Natural killer cell (primary cell): ENCODE data around the gene SCN5A. TPM values are rescaled to one million over a fixed set of nuclear protein-coding genes. Genes with fewer than 3 reads are reported as not detected.

Experiments used
- ATAC-seq, 3 donors: fragments of 150-1000 bp in 2 of 3; fragments of 200-7000 bp in 1 of 3; cut with Tn5 transposase; 1 replicate in 1 of 3; 2 replicates in 2 of 3; pipeline ENCODE4 v1.10.0; 2021; ENCODE audit warnings: mild to moderate bottlenecking in 2 of 3, moderate library complexity in 2 of 3
- DNase-seq, 2 donors: peaks; one replicate each; pipeline versions ENCODE4 v3.0.0 to v3.0.0-alpha.2; 2013 to 2021; ENCODE audit warnings: mixed read lengths in 1 of 2
- H3K27ac ChIP-seq: one replicate; pipeline ENCODE4 v1.5.1; 2013; ENCODE audit warnings: mild to moderate bottlenecking, low read length
- H3K27me3 ChIP-seq: one replicate; pipeline ENCODE4 v1.6.1; 2013; ENCODE audit warnings: low read length; ENCODE audit not compliant: control insufficient read depth, insufficient read depth
- H3K36me3 ChIP-seq: one replicate; pipeline ENCODE4 v1.6.1; 2013; ENCODE audit warnings: low read length; ENCODE audit not compliant: control insufficient read depth, insufficient read depth
- H3K4me1 ChIP-seq: one replicate; pipeline ENCODE4 v1.6.1; 2013; ENCODE audit warnings: low read length; ENCODE audit not compliant: control insufficient read depth, insufficient read depth
- H3K4me3 ChIP-seq: one replicate; pipeline ENCODE4 v1.5.1; 2013; ENCODE audit warnings: low read length
- H3K9me3 ChIP-seq: one replicate; pipeline ENCODE4 v1.6.1; 2013; ENCODE audit warnings: low read length; ENCODE audit not compliant: control insufficient read depth, insufficient read depth
- H3K27ac Mint-ChIP-seq, 2 donors: one replicate each; pipeline ENCODE4 v1.8.0; 2022; ENCODE audit warnings: mild to moderate bottlenecking in 2 of 2, mixed read lengths in 2 of 2, moderate library complexity in 1 of 2
- H3K27me3 Mint-ChIP-seq, 2 donors: one replicate each; pipeline ENCODE4 v1.8.0; 2022; ENCODE audit warnings: low read depth in 2 of 2, mixed read lengths in 2 of 2
- H3K36me3 Mint-ChIP-seq: one replicate; pipeline ENCODE4 v1.8.0; 2022; ENCODE audit warnings: mixed read lengths
- H3K4me1 Mint-ChIP-seq, 2 donors: one replicate each; pipeline ENCODE4 v1.8.0; 2022; ENCODE audit warnings: mixed read lengths in 2 of 2
- H3K4me3 Mint-ChIP-seq: one replicate; pipeline ENCODE4 v1.8.0; 2022; ENCODE audit warnings: mild to moderate bottlenecking, moderate library complexity, mixed read lengths
- H3K9me3 Mint-ChIP-seq, 2 donors: one replicate each; pipeline ENCODE4 v1.8.0; 2022; ENCODE audit warnings: mixed read lengths in 2 of 2
- WGBS: methylation state at CpG from one replicate; pipeline ENCODE4 v1.1.7; 2013; ENCODE audit warnings: missing lambda C conversion rate; ENCODE audit not compliant: insufficient coverage; 5-methylcytosine and 5-hydroxymethylcytosine counted together
- intact Hi-C: fragments of 100-400 bp; cut with micrococcal nuclease; formaldehyde crosslinking; loops from one replicate; pipeline ENCODE4 v1.14.2; 2022
- total RNA-seq, 4 donors: library from RNA; stranded (reverse); fragments of 120-200 nt in 1 of 4; gene quantifications; one replicate each; pipeline versions ENCODE4 v1.2.3 to v1.2.4, GENCODE V29; 2013 to 2022
- TF ChIP-seq, protein P1 (sequence below): fragments of 200-600 bp; IDR thresholded peaks from one replicate; pipeline ENCODE4 v1.8.0; 2022; ENCODE audit warnings: antibody characterized with exemption

SCN5A gene
- total RNA-seq, 3 donors from 2014 or later (not counting 1 experiment from before 2014, with no cell fraction given): 0.50 TPM; not detected in 2

DNA sequence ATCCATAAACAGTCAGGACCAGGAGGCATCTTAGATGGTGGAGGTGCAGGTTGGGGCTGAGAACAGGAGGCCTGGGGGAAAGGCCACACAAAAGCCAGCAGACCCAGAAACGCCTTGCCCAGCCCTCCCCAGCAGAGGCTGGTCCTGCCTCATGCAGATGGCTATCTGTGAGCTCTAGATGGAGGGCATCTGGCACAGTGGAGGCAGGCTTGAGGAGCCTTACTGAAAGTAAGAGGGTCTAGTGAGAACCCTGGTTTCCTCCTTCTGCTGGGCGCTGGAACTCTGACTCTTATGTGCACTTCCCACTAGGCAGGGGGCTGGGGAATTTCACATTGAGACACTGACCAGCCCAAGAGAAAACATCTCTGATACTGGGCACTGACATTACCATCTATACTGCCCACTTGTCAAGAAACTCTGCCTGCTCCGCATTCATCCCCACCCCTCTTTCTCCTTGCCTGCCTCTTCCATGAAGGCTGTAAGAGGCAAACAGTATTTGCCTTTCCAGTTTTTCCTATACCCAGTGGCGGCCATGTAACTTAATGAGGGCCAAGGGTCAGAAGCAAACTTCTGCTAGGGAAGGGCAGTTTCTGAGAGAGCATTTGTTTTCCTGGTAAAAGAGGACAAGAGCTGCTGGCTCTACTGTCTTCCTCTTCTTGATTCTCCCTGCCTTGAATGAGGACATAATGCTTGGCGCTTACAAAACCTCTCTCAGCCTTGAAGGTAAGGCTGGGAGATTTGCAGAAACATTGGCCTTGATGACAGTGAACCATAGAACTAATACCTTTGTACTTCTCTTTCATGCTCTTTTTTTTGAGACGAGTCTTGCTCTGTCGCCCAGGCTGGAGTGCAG is 4.4 kb upstream of the SCN5A start:
- no peak overlapping the region for H3K27ac ChIP-seq
- ATAC-seq (no peak), DNase-seq (no peak)
- WGBS: 85% methylated on average over 7 of the region's 7 CpGs
- Mint-ChIP-seq H3K27ac (no peak overlapping the region), H3K36me3 (no peaks in the 10 kb centered on the region), H3K4me1 (peaks cover 0 to 4% of the 10 kb centered on the region in 2 donors), H3K27me3 (peaks cover 24 to 29% of the 10 kb centered on the region in 2 donors), H3K9me3 (no peaks in the 10 kb centered on the region), H3K4me3 (no peak overlapping the region)
- TF ChIP-seq, protein P1, sequence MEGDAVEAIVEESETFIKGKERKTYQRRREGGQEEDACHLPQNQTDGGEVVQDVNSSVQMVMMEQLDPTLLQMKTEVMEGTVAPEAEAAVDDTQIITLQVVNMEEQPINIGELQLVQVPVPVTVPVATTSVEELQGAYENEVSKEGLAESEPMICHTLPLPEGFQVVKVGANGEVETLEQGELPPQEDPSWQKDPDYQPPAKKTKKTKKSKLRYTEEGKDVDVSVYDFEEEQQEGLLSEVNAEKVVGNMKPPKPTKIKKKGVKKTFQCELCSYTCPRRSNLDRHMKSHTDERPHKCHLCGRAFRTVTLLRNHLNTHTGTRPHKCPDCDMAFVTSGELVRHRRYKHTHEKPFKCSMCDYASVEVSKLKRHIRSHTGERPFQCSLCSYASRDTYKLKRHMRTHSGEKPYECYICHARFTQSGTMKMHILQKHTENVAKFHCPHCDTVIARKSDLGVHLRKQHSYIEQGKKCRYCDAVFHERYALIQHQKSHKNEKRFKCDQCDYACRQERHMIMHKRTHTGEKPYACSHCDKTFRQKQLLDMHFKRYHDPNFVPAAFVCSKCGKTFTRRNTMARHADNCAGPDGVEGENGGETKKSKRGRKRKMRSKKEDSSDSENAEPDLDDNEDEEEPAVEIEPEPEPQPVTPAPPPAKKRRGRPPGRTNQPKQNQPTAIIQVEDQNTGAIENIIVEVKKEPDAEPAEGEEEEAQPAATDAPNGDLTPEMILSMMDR: no peak
- H3K4me3 ChIP-seq: no peak overlapping the region
- H3K4me1 ChIP-seq: peaks cover 14% of the 10 kb centered on the region
- H3K36me3 ChIP-seq: no peaks in the 10 kb centered on the region
- intact Hi-C loops: loop anchor here (10.0 kb wide), 1 partner anchor 159 kb away; the partner anchor contains the start of gene EXOG
- peaks cover 3% of the 10 kb centered on the region for H3K27me3 ChIP-seq
- no peaks in the 10 kb centered on the region for H3K9me3 ChIP-seq

DNA sequence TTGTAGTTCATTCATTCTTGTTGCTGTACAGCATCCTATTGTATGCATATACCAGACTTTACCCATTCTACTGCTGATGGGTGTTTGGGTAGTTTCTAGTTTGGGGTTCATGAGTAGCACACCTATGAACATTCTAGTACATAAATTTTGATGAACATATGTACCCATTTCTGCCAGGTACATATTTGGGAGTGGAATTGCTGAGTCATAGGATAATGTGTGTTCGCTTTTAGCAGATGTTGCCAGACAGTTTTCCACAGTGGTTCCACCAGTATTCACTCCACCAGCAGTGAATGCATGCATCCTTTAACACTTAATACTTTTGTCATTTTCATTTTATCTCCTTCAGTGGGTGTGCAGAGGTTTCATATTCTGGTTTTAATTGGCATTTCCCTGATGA is 3.4 kb upstream of the SCN5A start:
- DNase-seq (no peak), ATAC-seq (no peak)
- Histone ChIP-seq H3K4me3 (no peak overlapping the region), H3K27me3 (peaks cover 10% of the 10 kb centered on the region), H3K9me3 (no peaks in the 10 kb centered on the region), H3K27ac (no peak overlapping the region), H3K36me3 (no peaks in the 10 kb centered on the region), H3K4me1 (peaks cover 20% of the 10 kb centered on the region)
- Mint-ChIP-seq H3K4me3 (no peak overlapping the region), H3K27me3 (peaks cover 27 to 29% of the 10 kb centered on the region in 2 donors), H3K36me3 (no peaks in the 10 kb centered on the region), H3K4me1 (peaks cover 0 to 9% of the 10 kb centered on the region in 2 donors), H3K9me3 (no peaks in the 10 kb centered on the region), H3K27ac (no peak overlapping the region)
- intact Hi-C loops: loop anchor here (10.0 kb wide), 1 partner anchor 158 kb away; the partner anchor contains the start of gene EXOG
- TF ChIP-seq, protein P1: no peak
- no CpG with 5 or more reads among the region's 1 CpG for WGBS

DNA sequence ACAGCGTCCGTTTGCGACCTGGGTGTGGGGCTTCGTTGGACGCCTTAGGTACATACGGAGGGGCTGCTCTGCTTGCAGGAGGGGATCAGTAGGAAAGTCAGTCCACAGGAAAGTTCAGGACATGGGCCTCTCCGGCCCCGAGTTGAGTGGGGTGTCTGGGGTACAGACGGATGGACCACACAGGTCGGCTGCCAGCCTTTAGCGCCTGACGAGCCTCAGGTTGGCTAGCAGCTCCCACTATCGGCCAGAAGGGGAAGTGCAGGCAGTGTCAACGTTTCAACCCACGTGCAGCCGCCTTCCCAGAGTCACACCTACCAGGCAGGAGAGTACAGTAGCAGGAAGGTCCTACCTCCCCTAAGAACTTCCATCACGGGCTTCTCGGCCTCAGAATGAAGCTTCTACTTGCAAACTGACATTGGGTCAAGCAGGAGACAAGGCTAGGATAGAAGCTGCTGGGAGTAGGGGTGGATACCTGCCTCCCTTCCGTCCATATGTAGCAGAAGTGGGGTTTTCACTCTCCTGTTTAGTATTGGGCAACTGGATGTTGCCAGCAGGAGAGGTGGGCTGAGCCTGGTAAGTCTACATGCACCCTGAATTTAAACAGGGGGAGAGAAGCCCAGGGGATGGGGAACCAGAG is 1.8 kb upstream of the SCN5A start:
- peaks cover 17 to 24% of the 10 kb centered on the region in 2 donors for H3K27me3 Mint-ChIP-seq
- 16% methylated on average over 17 of the region's 19 CpGs for WGBS
- no peak overlapping the region for H3K27ac ChIP-seq
- peaks cover 0 to 9% of the 10 kb centered on the region in 2 donors for H3K4me1 Mint-ChIP-seq
- intact Hi-C loops: loop anchor here (1.0 to 10.0 kb wide), 2 partner anchors 130 to 156 kb away; partner anchors contain the start of gene EXOG
- H3K4me3 ChIP-seq: no peak overlapping the region
- H3K9me3 Mint-ChIP-seq: no peaks in the 10 kb centered on the region
- no peak overlapping the region for H3K4me3 Mint-ChIP-seq
- no peak overlapping the region for H3K27ac Mint-ChIP-seq
- peaks cover 10% of the 10 kb centered on the region for H3K27me3 ChIP-seq
- TF ChIP-seq, protein P1: peak; percentile 77
- H3K4me1 ChIP-seq: peaks cover 20% of the 10 kb centered on the region
- DNase-seq: peak; percentile 40 to 88
- no peaks in the 10 kb centered on the region for H3K9me3 ChIP-seq
- peak; percentile 70 to 80 (median 77) for ATAC-seq
- no peaks in the 10 kb centered on the region for H3K36me3 Mint-ChIP-seq
- H3K36me3 ChIP-seq: no peaks in the 10 kb centered on the region
